Right ventricle myocardium inferior (tissue), 1 donor: ENCODE results near the gene DNAH9. TPM values are rescaled to one million over a fixed set of nuclear protein-coding genes. Genes with fewer than 3 reads are reported as not detected.
A peak's percentile ranks its signal among the peaks of the same experiment; 100 is the strongest.

Experiments
- ATAC-seq: fragments of 200-7000 bp; cut with Tn5 transposase; one replicate; pipeline ENCODE4 v1.9.1; 2020; ENCODE audit warnings: mild to moderate bottlenecking, moderate library complexity
- DNase-seq: peaks from one replicate; pipeline ENCODE4 v3.0.0; 2021; ENCODE audit errors: missing footprints
- intact Hi-C: fragments of 100-400 bp; cut with DNase I; formaldehyde crosslinking; loops from one replicate; pipeline ENCODE4 v1.11.0; 2022
- total RNA-seq: library from RNA; stranded (reverse); fragmentation: NEBNext Ultra II Directional; extraction: Animal tissue kit (Norgen Biotek cat#: 25700); gene quantifications from one replicate; pipeline ENCODE4 v1.2.1, GENCODE V29; 2021
- donor health status: DM: no; HTN: yes; CAD: no; lungs with severe emphysema.

DNAH9 gene
- total RNA-seq, 1 donor from 2014 or later: not detected

DNA sequence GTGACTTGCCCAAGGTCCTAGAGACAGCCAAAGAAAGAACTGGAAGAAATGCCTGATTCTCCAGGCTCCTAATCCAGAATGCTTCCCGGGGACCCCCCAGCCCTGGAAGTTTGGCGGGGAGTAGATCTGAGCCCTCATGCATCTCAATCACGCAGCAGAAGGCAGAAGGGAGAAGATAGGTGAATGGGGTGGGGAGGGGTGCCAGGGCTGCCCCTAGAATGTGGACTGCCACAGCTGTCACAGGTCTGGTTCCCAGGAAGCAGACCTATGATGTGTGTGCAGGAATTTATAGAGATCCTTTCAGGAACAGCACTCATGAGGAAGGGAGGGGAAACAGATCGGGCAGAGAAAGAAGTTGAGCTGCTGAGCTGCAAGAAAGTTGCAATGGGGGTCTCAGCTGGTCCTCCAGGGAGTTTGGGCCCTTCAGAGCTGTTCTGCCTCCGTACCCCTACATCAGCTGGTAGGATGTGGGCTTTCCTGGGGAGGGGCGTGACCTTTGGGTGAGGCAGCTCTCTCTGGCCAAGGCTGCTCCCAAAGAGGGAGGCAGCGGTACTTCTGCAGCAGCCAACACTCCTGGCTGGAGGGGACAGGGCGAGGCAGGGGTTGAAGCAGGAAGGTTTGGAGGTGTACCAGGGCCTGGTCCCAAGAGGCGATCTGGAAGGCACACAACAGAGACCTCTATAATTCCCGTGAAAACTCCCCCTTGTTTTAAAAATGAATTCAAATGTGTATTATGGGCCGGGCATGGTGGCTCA is 43.4 kb downstream of the DNAH9 start:
- intact Hi-C loops: no loop called here
- DNase-seq (no peak), ATAC-seq (no peak)

- DNase-seq: no peak
- intact Hi-C loops: no loop called here
- peak; percentile 80 for ATAC-seq
Measured at GRCh38 chr17:11642655-11643054, 44.4 kb downstream of the DNAH9 start.

GRCh38 chr17:11643851-11644250 is 45.6 kb downstream of the DNAH9 start:
- intact Hi-C loops: no loop called here
- ATAC-seq (no peak), DNase-seq (no peak)

DNA sequence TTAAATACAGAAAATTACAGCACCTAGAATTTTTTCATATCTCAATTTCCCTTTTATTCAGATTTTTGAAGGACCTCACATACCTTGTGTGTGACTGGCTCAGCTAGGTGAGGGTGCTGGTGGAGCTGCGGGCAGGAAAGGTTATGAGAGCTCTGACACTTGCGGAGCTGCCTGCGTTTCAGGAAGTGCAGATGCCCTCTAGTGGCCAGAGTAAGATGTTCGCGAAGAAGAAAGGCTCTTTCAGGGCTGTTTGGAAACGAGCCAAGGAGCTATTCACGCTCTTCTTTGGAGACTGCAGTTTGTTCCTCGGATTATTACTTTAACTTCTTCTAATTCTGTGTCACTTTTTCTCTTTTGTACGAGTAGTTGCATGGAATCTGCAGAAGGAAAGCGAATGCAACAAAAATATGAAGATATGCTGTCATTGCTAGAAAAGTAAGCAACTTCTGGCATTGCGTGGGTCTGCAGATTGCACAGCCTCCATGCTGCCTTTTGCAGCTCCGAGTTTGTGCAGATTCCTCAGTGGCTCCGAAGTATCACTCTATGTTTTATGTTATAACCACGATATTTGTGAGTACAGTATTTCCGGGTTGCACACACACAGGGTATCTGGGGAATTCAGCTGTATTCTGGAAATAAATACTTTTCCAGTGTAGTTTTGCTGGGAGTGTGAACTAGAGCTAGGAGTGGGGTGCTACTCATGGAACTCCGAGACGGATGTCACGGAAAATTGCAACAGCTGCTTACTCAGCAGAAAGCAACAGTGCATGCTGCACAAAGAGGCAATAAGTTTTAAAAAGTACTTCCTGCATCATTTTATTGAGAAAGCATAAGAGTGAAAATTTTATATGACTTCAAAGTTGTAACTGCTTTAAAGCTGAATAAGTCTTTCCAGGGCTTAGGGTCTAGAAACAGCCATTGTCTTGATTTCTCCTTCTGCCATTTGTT is 46.3 kb downstream of the DNAH9 start:
- ATAC-seq (peak; percentile 56), DNase-seq (no peak)
- intact Hi-C loops: no loop called here

DNA sequence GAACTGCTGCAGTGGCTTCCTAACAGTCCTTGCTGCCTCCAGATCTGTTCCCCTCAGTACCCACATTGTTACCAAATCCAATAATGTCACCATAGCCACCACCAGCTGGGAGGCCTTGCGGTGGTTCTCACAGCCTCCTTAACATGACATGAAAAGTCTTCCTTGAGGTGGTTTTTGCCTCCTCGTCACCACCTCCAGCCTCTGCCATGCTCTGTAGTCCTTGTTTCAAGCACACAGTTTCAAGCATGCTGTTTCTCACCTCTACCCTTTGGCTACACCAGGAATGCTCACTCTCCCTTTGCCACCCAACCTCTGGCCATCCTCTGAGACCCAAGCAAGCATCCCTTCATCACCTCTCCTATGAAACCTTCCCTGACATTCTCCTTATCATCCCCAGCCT is 47.2 kb downstream of the DNAH9 start:
- ATAC-seq (no peak), DNase-seq (no peak)
- intact Hi-C loops: no loop called here

- intact Hi-C loops: no loop called here
- ATAC-seq: no peak
- DNase-seq: no peak
Measured at GRCh38 chr17:11651089-11651488, 52.8 kb downstream of the DNAH9 start.

GRCh38 chr17:11668618-11669017 is 70.3 kb downstream of the DNAH9 start:
- ATAC-seq (no peak), DNase-seq (no peak)
- intact Hi-C loops: no loop called here

DNA sequence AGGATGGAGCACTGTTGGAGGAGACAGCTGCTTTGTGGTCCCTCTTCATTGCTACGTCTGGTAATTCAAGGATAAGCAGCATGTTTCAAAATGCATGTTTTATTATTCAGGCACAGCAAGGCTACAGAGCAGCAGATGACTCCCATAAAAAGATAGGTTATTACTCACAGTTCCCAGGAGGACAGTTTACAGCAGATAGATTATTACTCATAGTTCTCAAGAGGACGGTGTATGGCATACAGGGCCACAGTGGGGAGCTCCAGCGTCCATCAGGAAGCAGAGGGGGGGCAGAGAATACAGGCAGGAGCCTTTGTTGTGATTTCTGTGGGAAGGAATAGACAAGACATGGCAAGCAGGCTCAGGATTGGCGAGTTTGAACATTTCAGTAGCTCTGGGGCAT is 72.9 kb downstream of the DNAH9 start:
- DNase-seq: no peak
- ATAC-seq: no peak
- intact Hi-C loops: no loop called here

GRCh38 chr17:11682646-11683045 is 84.4 kb downstream of the DNAH9 start:
- intact Hi-C loops: no loop called here
- DNase-seq: no peak
- ATAC-seq: no peak

GRCh38 chr17:11690681-11691080 is 92.4 kb downstream of the DNAH9 start:
- intact Hi-C loops: no loop called here
- DNase-seq (no peak), ATAC-seq (no peak)

DNA sequence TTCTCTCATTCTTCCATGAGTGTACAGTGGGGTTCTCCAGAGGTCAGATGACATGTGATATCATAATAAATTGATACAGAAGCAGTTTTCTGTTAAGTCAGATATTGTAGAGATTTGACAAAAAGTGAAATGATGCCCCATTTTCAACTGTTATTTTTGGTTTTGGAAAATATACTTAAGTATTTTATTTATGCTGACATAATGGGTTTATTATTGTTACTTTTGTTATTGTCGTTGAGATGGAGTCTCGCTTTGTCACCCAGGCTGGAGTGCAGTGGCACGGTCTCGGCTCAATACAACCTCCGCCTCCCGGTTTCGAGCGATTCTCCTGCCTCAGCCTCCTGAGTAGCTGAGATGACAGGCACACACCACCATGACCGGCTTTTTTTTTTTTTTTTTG is 94.4 kb downstream of the DNAH9 start:
- DNase-seq: no peak
- intact Hi-C loops: no loop called here
- ATAC-seq: no peak

DNA sequence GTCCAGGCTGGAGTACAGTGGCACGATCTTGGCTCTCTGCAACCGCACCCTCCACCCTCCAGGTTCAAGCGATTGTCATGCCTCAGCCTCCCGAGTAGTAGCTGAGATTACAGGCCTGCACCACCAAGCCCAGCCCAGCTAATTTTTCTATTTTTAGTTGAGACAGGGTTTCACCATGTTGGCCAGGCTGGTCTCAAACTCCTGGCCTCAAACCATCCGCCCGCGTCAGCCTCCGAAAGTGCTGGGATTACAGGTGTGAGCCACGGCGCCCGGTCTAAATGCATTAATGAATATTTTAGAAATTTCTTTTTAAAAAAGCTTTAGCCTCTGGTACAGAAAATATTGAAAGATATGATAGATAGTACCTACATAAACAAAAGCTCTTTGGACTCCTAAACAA is 95.0 kb downstream of the DNAH9 start:
- DNase-seq (no peak), ATAC-seq (no peak)
- intact Hi-C loops: no loop called here

- intact Hi-C loops: no loop called here
- no peak for ATAC-seq
- no peak for DNase-seq
Measured at GRCh38 chr17:11700668-11701067, 102.4 kb downstream of the DNAH9 start.

GRCh38 chr17:11701911-11702310 is 103.6 kb downstream of the DNAH9 start:
- ATAC-seq (no peak), DNase-seq (no peak)
- intact Hi-C loops: no loop called here

GRCh38 chr17:11704041-11704440 is 105.8 kb downstream of the DNAH9 start:
- DNase-seq: no peak
- intact Hi-C loops: no loop called here
- no peak for ATAC-seq

GRCh38 chr17:11705111-11705510 is 106.8 kb downstream of the DNAH9 start:
- intact Hi-C loops: no loop called here
- ATAC-seq (no peak), DNase-seq (no peak)

DNA sequence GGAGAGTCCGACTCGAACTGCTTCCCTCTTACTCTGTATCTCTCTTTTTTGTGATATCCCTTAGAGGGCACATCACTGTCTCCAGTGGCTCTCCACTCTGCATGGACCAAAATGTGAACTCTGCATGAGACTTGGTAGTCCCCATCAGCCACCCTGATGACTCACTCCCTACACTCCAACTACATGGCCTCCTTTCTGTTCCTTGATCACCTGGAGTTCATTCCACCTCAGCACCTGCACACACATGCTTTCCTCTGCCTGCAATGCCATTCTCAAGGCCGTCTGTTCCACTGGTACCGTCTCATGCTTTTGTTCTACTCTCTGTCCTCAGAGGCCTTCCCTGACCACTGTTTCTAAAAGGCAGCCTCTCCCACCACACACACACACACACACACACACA is 109.3 kb downstream of the DNAH9 start:
- no peak for ATAC-seq
- DNase-seq: no peak
- intact Hi-C loops: no loop called here

DNA sequence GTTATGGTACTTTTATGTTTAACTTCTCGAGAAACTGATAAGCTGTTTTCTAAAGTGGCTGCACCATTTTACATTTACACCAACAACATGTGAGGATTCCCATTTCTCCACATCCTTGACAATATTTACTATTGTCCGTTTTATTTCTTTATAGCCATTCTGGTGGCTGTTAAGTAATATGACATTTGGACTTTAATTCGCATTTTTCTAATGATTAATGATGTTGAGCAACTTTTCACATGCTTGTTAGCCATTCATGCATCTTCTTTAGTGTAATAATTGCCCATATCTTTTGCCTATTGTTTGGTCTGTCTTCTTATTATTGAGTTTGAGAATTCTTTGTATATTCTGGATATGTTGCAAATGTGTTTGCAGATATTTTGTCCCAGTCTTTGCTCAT is 114.2 kb downstream of the DNAH9 start:
- no peak for ATAC-seq

GRCh38 chr17:11719203-11719602 is 120.9 kb downstream of the DNAH9 start:
- ATAC-seq: no peak
- no peak for DNase-seq
- intact Hi-C loops: no loop called here

More for the DNA sequence above, 114.2 kb downstream of the DNAH9 start:
- no peak for DNase-seq
- intact Hi-C loops: no loop called here

- DNase-seq (no peak), ATAC-seq (no peak)
- intact Hi-C loops: no loop called here
Measured at GRCh38 chr17:11719856-11720255, 121.6 kb downstream of the DNAH9 start.
